Myocyte (in vitro differentiated cells): ENCODE measurements around the gene NTF3. TPM values are rescaled to one million over a fixed set of nuclear protein-coding genes. Genes with fewer than 3 reads are reported as not detected.

Experiments
- DNase-seq: peaks from one replicate; pipeline ENCODE4 v3.0.0-alpha.2; 2012; ENCODE audit warnings: low read depth
- total RNA-seq: library from RNA; depleted of rRNA; stranded (reverse); fragments of >200 nt; gene quantifications from 2 replicates; pipeline ENCODE4 v1.2.3, GENCODE V29; 2014

The NTF3 gene
- total RNA-seq, 1 donor from 2014 or later: 1.0 TPM

- DNase-seq: no peak
Measured at GRCh38 chr12:5456030-5456429, 24.1 kb downstream of the NTF3 start.

GRCh38 chr12:5456906-5457305 is 25.0 kb downstream of the NTF3 start:
- no peak for DNase-seq

GRCh38 chr12:5458229-5459050 is 26.5 kb downstream of the NTF3 start:
- no peak for DNase-seq

GRCh38 chr12:5459051-5459782 is 27.3 kb downstream of the NTF3 start:
- DNase-seq: no peak

- no peak for DNase-seq
Measured at GRCh38 chr12:5460817-5461216, 28.9 kb downstream of the NTF3 start.

GRCh38 chr12:5461966-5462365 is 30.1 kb downstream of the NTF3 start:
- DNase-seq: no peak

- no peak for DNase-seq
Measured at GRCh38 chr12:5464096-5464495, 32.2 kb downstream of the NTF3 start.

- DNase-seq: no peak
Measured at GRCh38 chr12:5465384-5465783, 33.5 kb downstream of the NTF3 start.

GRCh38 chr12:5466521-5466960 is 34.6 kb downstream of the NTF3 start:
- no peak for DNase-seq

- no peak for DNase-seq
Measured at GRCh38 chr12:5467931-5468330, 36.0 kb downstream of the NTF3 start.

- DNase-seq: no peak
Measured at GRCh38 chr12:5470221-5470620, 38.3 kb downstream of the NTF3 start.

GRCh38 chr12:5470703-5471102 is 38.8 kb downstream of the NTF3 start:
- no peak for DNase-seq

- DNase-seq: no peak
Measured at GRCh38 chr12:5473076-5473782, 41.3 kb downstream of the NTF3 start.

GRCh38 chr12:5473783-5474116 is 41.8 kb downstream of the NTF3 start:
- DNase-seq: no peak

- DNase-seq: no peak
Measured at GRCh38 chr12:5476356-5476755, 44.4 kb downstream of the NTF3 start.

GRCh38 chr12:5478081-5478706 is 46.3 kb downstream of the NTF3 start:
- DNase-seq: no peak

- DNase-seq: no peak
Measured at GRCh38 chr12:5479761-5480160, 47.9 kb downstream of the NTF3 start.

- DNase-seq: no peak
Measured at GRCh38 chr12:5480218-5480937, 48.5 kb downstream of the NTF3 start.

- DNase-seq: no peak
Measured at GRCh38 chr12:5480938-5481303, 49.0 kb downstream of the NTF3 start.

- no peak for DNase-seq
Measured at GRCh38 chr12:5481645-5482044, 49.7 kb downstream of the NTF3 start.

GRCh38 chr12:5484426-5484825 is 52.5 kb downstream of the NTF3 start:
- DNase-seq: no peak
